Naive B cell (primary cell): ENCODE data around the gene SAMD9. TPM values are rescaled to one million over a fixed set of nuclear protein-coding genes. Genes with fewer than 3 reads are reported as not detected.
"Not testable (repeated sequence)": the region's sequence is repeated elsewhere in the genome, so short reads cannot be mapped to it uniquely, and the experiment has no call there.

ENCODE experiments used
- ATAC-seq, 2 donors: fragments of 150-1000 bp; cut with Tn5 transposase; 2 replicates each; pipeline ENCODE4 v1.10.0; 2021; ENCODE audit warnings: low read depth in 2 of 2, mild to moderate bottlenecking in 2 of 2, moderate library complexity in 2 of 2
- DNase-seq: peaks from one replicate; pipeline ENCODE4 v3.0.0; 2022
- H3K27ac Mint-ChIP-seq, 6 donors: one replicate each; pipeline ENCODE4 v1.8.0; 2020 to 2022; ENCODE audit warnings: mild to moderate bottlenecking in 6 of 6, mixed read lengths in 6 of 6, moderate library complexity in 5 of 6, inconsistent platforms in 2 of 6
- H3K27me3 Mint-ChIP-seq, 3 donors: one replicate each; pipeline ENCODE4 v1.8.0; 2021 to 2022; ENCODE audit warnings: mixed read lengths in 3 of 3, mild to moderate bottlenecking in 1 of 3
- H3K36me3 Mint-ChIP-seq, 2 donors: one replicate each; pipeline ENCODE4 v1.8.0; 2020 to 2022; ENCODE audit warnings: mixed read lengths in 2 of 2, inconsistent platforms in 1 of 2, mild to moderate bottlenecking in 1 of 2
- H3K4me1 Mint-ChIP-seq, 3 donors: one replicate each; pipeline ENCODE4 v1.8.0; 2020 to 2022; ENCODE audit warnings: mixed read lengths in 3 of 3, inconsistent platforms in 1 of 3, mild to moderate bottlenecking in 1 of 3, moderate library complexity in 1 of 3
- H3K4me3 Mint-ChIP-seq, 8 donors: one replicate each; pipeline ENCODE4 v1.8.0; 2020 to 2022; ENCODE audit warnings: mild to moderate bottlenecking in 8 of 8, mixed read lengths in 8 of 8, moderate library complexity in 8 of 8, inconsistent platforms in 2 of 8
- H3K9me3 Mint-ChIP-seq, 7 donors: one replicate each; pipeline ENCODE4 v1.8.0; 2020 to 2022; ENCODE audit warnings: mixed read lengths in 7 of 7, mild to moderate bottlenecking in 5 of 7, inconsistent platforms in 2 of 7, moderate library complexity in 1 of 7
- polyA plus RNA-seq, 6 donors: library from polyadenylated mRNA; unstranded; fragments of 300-500 nt; fragmentation: Illumina TruSeq; gene quantifications; one replicate each; pipeline ENCODE4 v1.2.3, GENCODE V29; 2021; ENCODE audit warnings: low read depth in 6 of 6

SAMD9 gene
- polyA plus RNA-seq, 6 donors from 2014 or later = 11.3 to 37.0 (median 30.9) TPM

GRCh38 chr7:93108003-93108402 is 9.8 kb downstream of the SAMD9 start:
- peaks cover 5 to 13% (median 8%) of the 10 kb centered on the region in 3 donors for H3K4me1 Mint-ChIP-seq
- peaks cover 65% of the 10 kb centered on the region in 2 donors for H3K36me3 Mint-ChIP-seq
- H3K4me3 Mint-ChIP-seq = no peak overlapping the region
- ATAC-seq = no peak
- peaks cover 15 to 91% (median 85%) of the 10 kb centered on the region in 7 donors for H3K9me3 Mint-ChIP-seq
- no peak for DNase-seq
- H3K27ac Mint-ChIP-seq = no peak overlapping the region
- no peaks in the 10 kb centered on the region for H3K27me3 Mint-ChIP-seq

DNA sequence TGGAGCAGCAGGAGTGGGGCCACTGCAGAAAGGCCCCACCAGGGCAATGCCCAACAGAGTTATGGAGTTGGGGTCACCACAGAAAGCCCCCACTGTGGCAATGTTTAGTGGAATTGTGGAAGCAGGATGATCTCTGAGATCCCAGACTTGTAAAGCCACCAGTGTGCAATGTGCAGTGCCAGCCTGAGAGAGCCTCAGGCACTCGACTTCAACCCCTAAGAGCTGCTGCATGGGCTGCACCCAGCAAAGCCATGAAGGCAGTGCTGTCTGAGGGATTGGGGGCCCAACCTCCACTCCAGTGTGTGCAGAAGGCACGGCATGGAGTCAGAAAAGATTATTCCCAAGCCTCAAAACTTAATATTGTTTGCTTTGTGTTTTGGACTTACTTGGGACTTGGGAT is 20.4 kb downstream of the SAMD9 start:
- ATAC-seq (no peak), DNase-seq (no peak)
- Mint-ChIP-seq H3K36me3 (peaks cover 0 to 14% of the 10 kb centered on the region in 2 donors), H3K9me3 (peaks cover 10 to 56% (median 41%) of the 10 kb centered on the region in 7 donors), H3K4me1 (peaks cover 0 to 4% (median 0%) of the 10 kb centered on the region in 3 donors), H3K27ac (no peak overlapping the region), H3K4me3 (no peak overlapping the region), H3K27me3 (peaks cover 0 to 8% (median 0%) of the 10 kb centered on the region in 3 donors)

- H3K27me3 Mint-ChIP-seq = peaks cover 8 to 37% (median 13%) of the 10 kb centered on the region in 3 donors
- H3K36me3 Mint-ChIP-seq = peaks cover 10 to 11% of the 10 kb centered on the region in 2 donors
- H3K9me3 Mint-ChIP-seq = peaks cover 0 to 34% (median 18%) of the 10 kb centered on the region in 7 donors
- H3K4me1 Mint-ChIP-seq = no peaks in the 10 kb centered on the region
- H3K4me3 Mint-ChIP-seq = no peak overlapping the region
- peak in 1 of 2 donors; percentile 27 for ATAC-seq
- no peak overlapping the region for H3K27ac Mint-ChIP-seq
- DNase-seq = no peak
These were observed 24.9 kb downstream of the SAMD9 start for GRCh38 chr7:93092757-93093370.

DNA sequence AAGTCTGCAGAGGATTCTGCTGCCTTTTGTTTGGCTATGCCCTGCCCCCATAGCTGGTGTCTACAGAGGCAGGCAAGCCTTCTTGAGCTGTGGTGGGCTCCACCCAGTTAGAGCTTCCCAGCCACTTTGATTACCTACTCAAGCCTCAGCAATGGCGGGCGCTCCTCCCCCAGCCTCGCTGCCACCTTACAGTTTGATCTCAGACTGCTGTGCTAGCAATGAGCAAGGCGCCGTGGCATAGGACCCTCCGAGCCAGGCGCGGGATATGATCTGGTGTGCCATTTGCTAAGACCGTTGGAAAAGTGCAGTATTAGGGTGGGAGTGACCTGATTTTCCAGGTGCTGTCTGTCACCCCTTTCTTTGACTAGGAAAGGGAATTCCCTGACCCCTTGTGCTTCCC is 44.4 kb downstream of the SAMD9 start:
- not testable (repeated sequence) for H3K27ac Mint-ChIP-seq, H3K4me3 Mint-ChIP-seq, DNase-seq, H3K4me1 Mint-ChIP-seq, ATAC-seq
- peaks cover 0 to 42% (median 28%) of the 10 kb centered on the region in 3 donors for H3K27me3 Mint-ChIP-seq
- peaks cover 8 to 12% of the 10 kb centered on the region in 2 donors for H3K36me3 Mint-ChIP-seq
- H3K9me3 Mint-ChIP-seq = peaks cover 5 to 40% (median 14%) of the 10 kb centered on the region in 7 donors

DNA sequence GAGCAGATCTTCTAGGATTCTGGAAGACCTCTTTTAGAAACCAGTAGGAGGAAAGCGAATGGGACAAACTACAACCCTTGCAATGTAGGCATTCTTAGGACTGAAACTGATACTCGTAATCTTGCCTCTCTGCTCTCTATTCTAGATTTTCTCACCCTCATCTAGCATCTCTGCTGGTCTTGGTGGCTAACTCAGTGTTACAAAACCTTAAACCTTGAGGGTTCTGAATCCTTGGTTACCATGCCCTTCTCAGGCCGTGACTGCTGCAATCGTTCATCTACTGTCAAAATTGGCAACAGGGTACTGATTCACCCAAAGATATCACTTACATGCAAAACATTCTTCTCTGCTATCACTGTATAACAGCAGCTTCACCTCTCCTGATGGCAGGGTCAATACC is 55.2 kb downstream of the SAMD9 start:
- Mint-ChIP-seq H3K27ac (no peak overlapping the region), H3K9me3 (peaks cover 0 to 17% (median 7%) of the 10 kb centered on the region in 7 donors), H3K4me3 (no peak overlapping the region), H3K27me3 (peaks cover 0 to 16% (median 4%) of the 10 kb centered on the region in 3 donors), H3K36me3 (no peaks in the 10 kb centered on the region), H3K4me1 (no peaks in the 10 kb centered on the region)
- no peak for ATAC-seq
- DNase-seq = no peak

DNA sequence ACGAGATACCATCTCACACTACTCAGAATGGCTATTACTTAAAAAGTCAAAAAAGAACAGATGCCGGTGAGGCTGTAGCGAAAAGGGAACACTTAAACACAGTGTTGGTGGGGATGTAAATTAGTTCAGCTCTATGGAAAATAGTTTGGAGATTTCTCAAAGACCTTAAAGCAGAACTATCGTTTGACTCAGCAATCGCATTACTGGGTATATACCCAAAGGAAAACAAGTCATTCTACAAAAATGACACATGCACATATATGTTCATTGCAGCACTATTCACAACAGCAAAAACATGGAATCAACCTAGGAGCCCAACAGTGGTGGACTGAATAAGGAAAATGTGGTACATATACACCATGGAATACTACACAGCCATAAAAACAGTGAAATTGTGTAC is 56.9 kb downstream of the SAMD9 start:
- Mint-ChIP-seq H3K27me3 (peaks cover 0 to 16% (median 4%) of the 10 kb centered on the region in 3 donors), H3K27ac (no peak overlapping the region), H3K4me3 (no peak overlapping the region), H3K4me1 (no peaks in the 10 kb centered on the region), H3K9me3 (peaks cover 0 to 8% (median 4%) of the 10 kb centered on the region in 7 donors), H3K36me3 (no peaks in the 10 kb centered on the region)
- ATAC-seq = no peak
- DNase-seq = no peak

GRCh38 chr7:93060025-93060424 is 57.8 kb downstream of the SAMD9 start:
- DNase-seq = no peak
- H3K27ac Mint-ChIP-seq = no peak overlapping the region
- no peak overlapping the region for H3K4me3 Mint-ChIP-seq
- no peaks in the 10 kb centered on the region for H3K9me3 Mint-ChIP-seq
- no peak for ATAC-seq
- no peaks in the 10 kb centered on the region for H3K4me1 Mint-ChIP-seq
- no peaks in the 10 kb centered on the region for H3K36me3 Mint-ChIP-seq
- peaks cover 0 to 16% (median 4%) of the 10 kb centered on the region in 3 donors for H3K27me3 Mint-ChIP-seq

- not testable (repeated sequence) for H3K4me1 Mint-ChIP-seq, DNase-seq, H3K4me3 Mint-ChIP-seq, H3K9me3 Mint-ChIP-seq, H3K36me3 Mint-ChIP-seq, H3K27ac Mint-ChIP-seq, ATAC-seq
- H3K27me3 Mint-ChIP-seq = peaks cover 0 to 11% (median 0%) of the 10 kb centered on the region in 3 donors
These were observed 61.2 kb downstream of the SAMD9 start for GRCh38 chr7:93056621-93057020.

- no peak overlapping the region for H3K27ac Mint-ChIP-seq
- ATAC-seq (peak; percentile 42 to 61), DNase-seq (peak; percentile 30)
- no peaks in the 10 kb centered on the region for H3K9me3 Mint-ChIP-seq
- no peak overlapping the region for H3K4me3 Mint-ChIP-seq
- no peaks in the 10 kb centered on the region for H3K36me3 Mint-ChIP-seq
- H3K27me3 Mint-ChIP-seq = peaks cover 0 to 6% (median 0%) of the 10 kb centered on the region in 3 donors
- peaks cover 0 to 9% (median 8%) of the 10 kb centered on the region in 3 donors for H3K4me1 Mint-ChIP-seq
These were observed 62.2 kb downstream of the SAMD9 start for GRCh38 chr7:93055543-93056107.

DNA sequence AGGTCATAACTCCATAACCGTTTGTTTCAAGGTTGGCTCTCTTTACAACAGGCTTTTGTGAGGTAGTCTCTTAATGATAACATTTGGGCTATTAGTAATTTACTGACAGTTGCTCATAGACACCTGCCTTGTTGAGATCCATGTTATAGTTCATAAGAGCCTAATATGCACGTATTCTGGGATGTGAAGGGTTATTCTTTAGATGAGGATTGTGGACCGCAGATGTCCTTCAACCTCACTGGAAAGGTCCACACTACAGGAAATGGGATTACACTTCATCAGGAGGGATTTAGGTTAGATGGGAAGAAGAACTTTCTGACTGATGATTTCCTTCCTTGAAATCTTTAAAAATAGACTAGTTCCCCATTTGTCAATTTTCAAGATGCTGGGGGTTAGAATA is 62.8 kb downstream of the SAMD9 start:
- no peak overlapping the region for H3K4me3 Mint-ChIP-seq
- peaks cover 0 to 9% (median 8%) of the 10 kb centered on the region in 3 donors for H3K4me1 Mint-ChIP-seq
- no peak overlapping the region for H3K27ac Mint-ChIP-seq
- H3K9me3 Mint-ChIP-seq = no peaks in the 10 kb centered on the region
- ATAC-seq = no peak
- H3K27me3 Mint-ChIP-seq = no peaks in the 10 kb centered on the region
- no peaks in the 10 kb centered on the region for H3K36me3 Mint-ChIP-seq
- no peak for DNase-seq

DNA sequence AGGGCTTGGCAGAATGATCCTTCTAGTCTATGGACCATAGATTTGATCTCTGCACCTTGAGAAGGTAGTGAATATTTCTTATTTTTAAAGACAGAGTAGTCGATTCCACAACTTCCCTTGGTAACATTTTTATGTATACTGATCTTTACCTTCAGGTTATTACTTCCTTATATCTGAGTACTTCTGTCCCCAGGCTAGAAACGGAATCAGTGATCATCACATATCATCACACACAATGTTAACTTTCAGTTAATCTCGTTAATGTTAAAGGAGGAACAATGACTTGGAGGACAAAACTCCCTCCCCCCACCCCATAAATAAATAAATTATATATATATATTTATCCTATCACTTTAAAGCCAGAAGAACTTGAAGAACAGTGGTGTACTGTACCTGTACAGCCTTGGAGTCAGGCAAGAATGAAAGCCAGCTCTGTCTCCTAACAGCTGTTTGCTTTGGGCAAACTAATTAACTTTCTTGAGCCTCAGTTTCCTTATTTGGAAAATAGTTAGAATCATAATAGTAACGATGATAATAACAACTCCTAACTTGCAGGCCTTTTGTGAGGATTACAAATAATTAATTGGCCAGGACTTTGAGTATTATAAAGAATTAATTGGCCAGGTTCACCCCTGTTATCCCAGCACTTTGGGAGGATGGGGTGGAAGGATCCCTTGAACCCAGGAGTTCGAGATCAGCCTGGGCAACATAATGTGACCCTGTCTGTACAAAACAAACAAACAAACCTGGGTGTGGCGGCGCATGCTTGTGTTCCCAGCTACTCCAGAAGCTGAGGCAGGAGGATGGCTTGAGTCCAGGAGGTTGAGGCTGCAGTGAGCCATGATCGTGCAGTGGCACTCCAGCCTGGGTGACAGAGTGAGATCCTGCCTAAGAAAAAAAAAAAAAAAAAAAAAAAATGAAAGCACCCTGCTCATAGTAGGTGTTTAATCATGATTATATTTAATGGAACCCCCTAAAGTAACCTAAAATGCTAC is 63.5 kb downstream of the SAMD9 start:
- ATAC-seq (no peak), DNase-seq (no peak)
- Mint-ChIP-seq H3K27ac (peak overlapping the region in 1 of 6 donors; percentile 76), H3K9me3 (no peaks in the 10 kb centered on the region), H3K27me3 (no peaks in the 10 kb centered on the region), H3K36me3 (no peaks in the 10 kb centered on the region), H3K4me3 (no peak overlapping the region), H3K4me1 (peaks cover 0 to 9% (median 8%) of the 10 kb centered on the region in 3 donors)

- no peak overlapping the region for H3K4me3 Mint-ChIP-seq
- ATAC-seq = no peak
- no peaks in the 10 kb centered on the region for H3K36me3 Mint-ChIP-seq
- no peaks in the 10 kb centered on the region for H3K9me3 Mint-ChIP-seq
- no peak for DNase-seq
- peaks cover 0 to 9% (median 8%) of the 10 kb centered on the region in 3 donors for H3K4me1 Mint-ChIP-seq
- H3K27ac Mint-ChIP-seq = peak overlapping the region in 2 of 6 donors; percentile 76 to 91
- H3K27me3 Mint-ChIP-seq = no peaks in the 10 kb centered on the region
These were observed 64.4 kb downstream of the SAMD9 start for GRCh38 chr7:93053209-93053948.

DNA sequence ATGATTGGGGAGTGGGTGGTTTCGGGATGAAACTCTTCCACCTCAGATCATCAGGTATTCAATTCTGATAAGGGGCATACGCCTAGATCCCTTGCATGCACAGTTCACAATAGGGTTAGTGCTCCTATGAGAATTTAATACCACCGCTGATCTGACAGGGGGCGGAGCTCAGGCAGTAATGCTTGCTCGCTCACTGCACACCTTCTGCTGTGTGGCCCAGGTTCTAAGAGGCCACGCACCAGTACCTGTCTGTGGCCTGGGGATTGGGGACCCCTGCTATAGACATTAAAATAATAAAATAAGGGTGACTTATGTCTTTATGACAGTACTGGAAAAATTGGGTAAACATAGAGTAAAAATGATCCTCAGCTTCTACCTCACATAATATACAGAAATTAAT is 66.1 kb downstream of the SAMD9 start:
- Mint-ChIP-seq H3K36me3 (no peaks in the 10 kb centered on the region), H3K9me3 (no peaks in the 10 kb centered on the region), H3K27me3 (peaks cover 0 to 3% (median 0%) of the 10 kb centered on the region in 3 donors), H3K4me3 (no peak overlapping the region), H3K27ac (no peak overlapping the region), H3K4me1 (peaks cover 0 to 9% (median 8%) of the 10 kb centered on the region in 3 donors)
- ATAC-seq (no peak), DNase-seq (no peak)
